H9 (cell line): Measurements from ENCODE around the gene LAMC2. TPM values are rescaled to one million over a fixed set of nuclear protein-coding genes. Genes with fewer than 3 reads are reported as not detected.

ENCODE experiments used
- DNase-seq: peaks from one replicate; pipeline ENCODE4 v3.0.0-alpha.2; 2017
- H2AFZ ChIP-seq: one replicate; pipeline ENCODE4 v1.6.1; 2013; ENCODE audit warnings: mild to moderate bottlenecking, low read length, control low read depth, moderate library complexity
- H2AK5ac ChIP-seq: 2 replicates; pipeline ENCODE4 v1.6.1; 2013; ENCODE audit warnings: low read length, control low read depth, mixed read lengths; ENCODE audit not compliant: insufficient read length
- H2BK120ac ChIP-seq: one replicate; pipeline ENCODE4 v1.6.1; 2013; ENCODE audit warnings: low read depth, mild to moderate bottlenecking, low read length, control low read depth, inconsistent platforms; ENCODE audit not compliant: poor library complexity, severe bottlenecking
- H2BK12ac ChIP-seq: 2 replicates; pipeline ENCODE4 v1.6.1; 2013; ENCODE audit warnings: low read length, control low read depth, mixed read lengths, low read depth; ENCODE audit not compliant: insufficient read length
- H2BK15ac ChIP-seq: 2 replicates; pipeline ENCODE4 v1.6.1; 2013; ENCODE audit warnings: low read depth, low read length, control low read depth
- H2BK20ac ChIP-seq: one replicate; pipeline ENCODE4 v1.6.1; 2013; ENCODE audit warnings: low read depth, mild to moderate bottlenecking, low read length, control low read depth, inconsistent platforms; ENCODE audit not compliant: poor library complexity, severe bottlenecking
- H2BK5ac ChIP-seq: 2 replicates; pipeline ENCODE4 v1.6.1; 2013; ENCODE audit warnings: low read length, control low read depth, mixed read lengths; ENCODE audit not compliant: insufficient read length
- H3K14ac ChIP-seq: 2 replicates; pipeline ENCODE4 v1.6.1; 2013; ENCODE audit warnings: low read length, control low read depth; ENCODE audit not compliant: insufficient read depth
- H3K18ac ChIP-seq: 2 replicates; pipeline ENCODE4 v1.6.1; 2013; ENCODE audit warnings: low read depth, mild to moderate bottlenecking, mixed read lengths, low read length, control low read depth; ENCODE audit not compliant: insufficient read length
- H3K23ac ChIP-seq: 2 replicates; pipeline ENCODE4 v1.6.1; 2013; ENCODE audit warnings: low read length, control low read depth, mixed read lengths, low read depth; ENCODE audit not compliant: insufficient read length
- H3K23me2 ChIP-seq: 2 replicates; pipeline ENCODE4 v1.6.1; 2013; ENCODE audit warnings: low read depth, mild to moderate bottlenecking, mixed read lengths, low read length, control low read depth; ENCODE audit not compliant: insufficient read length, poor library complexity, severe bottlenecking
- H3K27ac ChIP-seq: 2 replicates; pipeline ENCODE4 v1.5.1; 2013; ENCODE audit warnings: low read length, control low read depth, mixed read lengths, low read depth; ENCODE audit not compliant: insufficient read length
- H3K27me3 ChIP-seq: 2 replicates; pipeline ENCODE4 v1.6.1; 2013; ENCODE audit warnings: low read length, control low read depth, inconsistent platforms; ENCODE audit not compliant: insufficient read depth
- H3K4ac ChIP-seq: 2 replicates; pipeline ENCODE4 v1.6.1; 2013; ENCODE audit warnings: low read depth, mild to moderate bottlenecking, control low read depth, inconsistent platforms, low read length, moderate library complexity
- H3K4me1 ChIP-seq: 2 replicates; pipeline ENCODE4 v1.6.1; 2013; ENCODE audit warnings: low read length, control low read depth, inconsistent platforms; ENCODE audit not compliant: insufficient read depth
- H3K4me2 ChIP-seq: 2 replicates; pipeline ENCODE4 v1.6.1; 2013; ENCODE audit warnings: low read length, control low read depth, mixed read lengths; ENCODE audit not compliant: insufficient read length, insufficient read depth
- H3K56ac ChIP-seq: 2 replicates; pipeline ENCODE4 v1.6.1; 2013; ENCODE audit warnings: low read depth, mild to moderate bottlenecking, mixed read lengths, low read length, control low read depth; ENCODE audit not compliant: insufficient read length
- H3K79me1 ChIP-seq: 2 replicates; pipeline ENCODE4 v1.6.1; 2013; ENCODE audit warnings: low read depth, mild to moderate bottlenecking, moderate library complexity, low read length, control low read depth, inconsistent platforms; ENCODE audit not compliant: insufficient read depth, poor library complexity, severe bottlenecking
- H3K79me2 ChIP-seq: 2 replicates; pipeline ENCODE4 v1.6.1; 2013; ENCODE audit warnings: low read length, control low read depth, inconsistent platforms; ENCODE audit not compliant: insufficient read depth
- H3K9ac ChIP-seq: 2 replicates; pipeline ENCODE4 v1.6.1; 2013; ENCODE audit warnings: low read length, control low read depth, mixed read lengths; ENCODE audit not compliant: insufficient read length; ENCODE audit errors: extremely low read depth
- H3K9me3 ChIP-seq: one replicate; pipeline ENCODE4 v1.6.1; 2013; ENCODE audit warnings: low read depth, low read length, inconsistent platforms; ENCODE audit not compliant: control insufficient read depth
- H3T11ph ChIP-seq: one replicate; pipeline ENCODE4 v1.6.1; 2013; ENCODE audit warnings: mild to moderate bottlenecking, low read length, control low read depth, inconsistent platforms
- H4K20me1 ChIP-seq: one replicate; pipeline ENCODE4 v1.6.1; 2013; ENCODE audit not compliant: control insufficient read depth, insufficient read length, insufficient read depth
- H4K5ac ChIP-seq: 2 replicates; pipeline ENCODE4 v1.6.1; 2013; ENCODE audit warnings: low read depth, mild to moderate bottlenecking, mixed read lengths, low read length, control low read depth; ENCODE audit not compliant: insufficient read length
- H4K8ac ChIP-seq: replicated peaks from 2 replicates; pipeline ENCODE4 v1.6.1; 2013; ENCODE audit warnings: low read length, control low read depth, mixed read lengths, low read depth; ENCODE audit not compliant: insufficient read length
- H4K91ac ChIP-seq: 2 replicates; pipeline ENCODE4 v1.6.1; 2013; ENCODE audit warnings: low read depth, mild to moderate bottlenecking, moderate library complexity, mixed read lengths, low read length, control low read depth; ENCODE audit not compliant: insufficient read length
- H3K27ac Mint-ChIP-seq, 3 experiments: 2 replicates in 2 of 3; 3 replicates in 1 of 3; pipeline ENCODE4 v1.8.0; 2020 to 2021; ENCODE audit warnings: mixed read lengths in 3 of 3, mild to moderate bottlenecking in 1 of 3, moderate library complexity in 1 of 3
- H3K27me3 Mint-ChIP-seq: 2 replicates; pipeline ENCODE4 v1.8.0; 2021; ENCODE audit warnings: low read depth, mild to moderate bottlenecking, moderate library complexity, mixed read lengths
- H3K36me3 Mint-ChIP-seq, 3 experiments: 2 replicates in 2 of 3; 3 replicates in 1 of 3; pipeline ENCODE4 v1.8.0; 2020 to 2021; ENCODE audit warnings: low read depth in 3 of 3, mixed read lengths in 3 of 3; ENCODE audit not compliant: insufficient read depth in 1 of 3
- H3K4me1 Mint-ChIP-seq, 2 experiments: 2 replicates each; pipeline ENCODE4 v1.8.0; 2020; ENCODE audit warnings: mixed read lengths in 2 of 2
- H3K4me3 Mint-ChIP-seq, 2 experiments: 2 replicates in 1 of 2; 3 replicates in 1 of 2; pipeline ENCODE4 v1.8.0; 2020 to 2021; ENCODE audit warnings: mild to moderate bottlenecking in 2 of 2, mixed read lengths in 2 of 2, moderate library complexity in 1 of 2
- H3K9me3 Mint-ChIP-seq, 2 experiments: 2 replicates in 1 of 2; 3 replicates in 1 of 2; pipeline ENCODE4 v1.8.0; 2020; ENCODE audit warnings: mild to moderate bottlenecking in 2 of 2, mixed read lengths in 2 of 2, moderate library complexity in 1 of 2
- WGBS: extraction: QIAGEN DNeasy Blood & Tissue Kit; methylation state at CpG from one replicate; pipeline ENCODE4 v1.1.7; 2013; ENCODE audit warnings: missing lambda C conversion rate, low lambda C conversion rate, mixed read lengths; ENCODE audit not compliant: insufficient read length; ENCODE audit errors: extremely low coverage; 5-methylcytosine and 5-hydroxymethylcytosine counted together
- total RNA-seq: library from RNA; stranded (reverse); gene quantifications from 2 replicates; pipeline ENCODE4 v1.2.1, GENCODE V29; 2021
- TF ChIP-seq, protein P1 (sequence below): fragments of 200-600 bp; sonication (generic); conservative IDR thresholded peaks from 3 replicates; pipeline ENCODE4 v1.8.0; 2021; ENCODE audit warnings: antibody characterized with exemption, mild to moderate bottlenecking

The LAMC2 gene
- total RNA-seq, 1 experiment from 2014 or later: 7.4 TPM

DNA sequence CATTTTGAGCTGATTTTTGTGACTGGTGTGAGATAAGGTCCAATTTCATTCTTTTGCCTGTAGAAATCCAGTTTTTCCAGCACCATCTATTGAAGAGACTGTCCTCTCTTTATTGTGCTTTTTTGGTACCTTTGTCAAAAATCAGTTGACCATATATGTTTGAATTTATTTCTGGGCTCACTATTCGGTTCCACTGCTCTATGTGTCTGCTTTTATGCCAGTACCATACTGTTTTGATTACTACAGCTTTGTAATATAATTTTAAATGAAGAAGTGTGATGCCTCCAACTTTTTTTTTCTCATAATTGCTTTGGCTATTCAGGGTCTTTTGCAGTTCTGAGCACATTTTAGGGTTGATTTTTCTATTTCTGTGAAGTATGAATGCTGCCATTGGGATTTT, 69.0 kb downstream of the LAMC2 start:
- TF ChIP-seq, protein P1, sequence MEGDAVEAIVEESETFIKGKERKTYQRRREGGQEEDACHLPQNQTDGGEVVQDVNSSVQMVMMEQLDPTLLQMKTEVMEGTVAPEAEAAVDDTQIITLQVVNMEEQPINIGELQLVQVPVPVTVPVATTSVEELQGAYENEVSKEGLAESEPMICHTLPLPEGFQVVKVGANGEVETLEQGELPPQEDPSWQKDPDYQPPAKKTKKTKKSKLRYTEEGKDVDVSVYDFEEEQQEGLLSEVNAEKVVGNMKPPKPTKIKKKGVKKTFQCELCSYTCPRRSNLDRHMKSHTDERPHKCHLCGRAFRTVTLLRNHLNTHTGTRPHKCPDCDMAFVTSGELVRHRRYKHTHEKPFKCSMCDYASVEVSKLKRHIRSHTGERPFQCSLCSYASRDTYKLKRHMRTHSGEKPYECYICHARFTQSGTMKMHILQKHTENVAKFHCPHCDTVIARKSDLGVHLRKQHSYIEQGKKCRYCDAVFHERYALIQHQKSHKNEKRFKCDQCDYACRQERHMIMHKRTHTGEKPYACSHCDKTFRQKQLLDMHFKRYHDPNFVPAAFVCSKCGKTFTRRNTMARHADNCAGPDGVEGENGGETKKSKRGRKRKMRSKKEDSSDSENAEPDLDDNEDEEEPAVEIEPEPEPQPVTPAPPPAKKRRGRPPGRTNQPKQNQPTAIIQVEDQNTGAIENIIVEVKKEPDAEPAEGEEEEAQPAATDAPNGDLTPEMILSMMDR: no peak
- Histone ChIP-seq H3K27ac (no peak overlapping the region), H3K14ac (no peak overlapping the region), H3T11ph (no peak overlapping the region), H3K4me2 (no peak overlapping the region), H4K20me1 (no peaks in the 10 kb centered on the region), H2AK5ac (no peak overlapping the region), H4K91ac (no peak overlapping the region), H2BK5ac (no peak overlapping the region), H2BK15ac (no peak overlapping the region), H3K18ac (no peak overlapping the region), H3K79me1 (no peaks in the 10 kb centered on the region), H3K4ac (no peak overlapping the region), H4K8ac (no peak overlapping the region), H3K23ac (no peak overlapping the region), H3K56ac (no peak overlapping the region), H3K9ac (no peak overlapping the region), H2BK120ac (no peak overlapping the region), H2BK20ac (no peak overlapping the region), H3K4me1 (peaks cover 4% of the 10 kb centered on the region; the same call in 1 of the 2 replicates), H3K9me3 (no peaks in the 10 kb centered on the region), H2BK12ac (no peak overlapping the region), H2AFZ (no peak overlapping the region), H3K23me2 (no peaks in the 10 kb centered on the region), H3K79me2 (no peaks in the 10 kb centered on the region), H3K27me3 (no peaks in the 10 kb centered on the region), H4K5ac (no peak overlapping the region)
- H3K27ac Mint-ChIP-seq: no peak overlapping the region
- no peak for DNase-seq
- peaks cover 9 to 13% of the 10 kb centered on the region in 2 experiments for H3K4me1 Mint-ChIP-seq
- H3K36me3 Mint-ChIP-seq: peaks cover 14 to 23% (median 20%) of the 10 kb centered on the region in 3 experiments; a peak in 6 of 7 replicates
- H3K4me3 Mint-ChIP-seq: no peak overlapping the region
- peaks cover 5 to 9% of the 10 kb centered on the region in 2 experiments; a peak in 3 of 5 replicates for H3K9me3 Mint-ChIP-seq
- no CpG with 5 or more reads among the region's 1 CpG for WGBS
- no peaks in the 10 kb centered on the region for H3K27me3 Mint-ChIP-seq
